Large intestine (tissue), 3 donors: ENCODE measurements around the gene B4GALNT1. TPM values are rescaled to one million over a fixed set of nuclear protein-coding genes. Genes with fewer than 3 reads are reported as not detected.
A peak's percentile ranks its signal among the peaks of the same experiment; 100 is the strongest.

ENCODE experiments used
- DNase-seq, 2 donors: peaks; one replicate each; pipeline versions ENCODE4 v3.0.0 to v3.0.0-alpha.2; 2013
- H3K27ac ChIP-seq: one replicate; pipeline ENCODE4 v1.5.1; 2013; ENCODE audit warnings: low read length
- H3K27me3 ChIP-seq: 2 replicates; pipeline ENCODE4 v1.6.1; 2013; ENCODE audit warnings: low read length; ENCODE audit not compliant: control insufficient read depth, insufficient read depth
- H3K36me3 ChIP-seq: 2 replicates; pipeline ENCODE4 v1.6.1; 2013; ENCODE audit warnings: low read length; ENCODE audit not compliant: control insufficient read depth, insufficient read depth
- H3K4me1 ChIP-seq: one replicate; pipeline ENCODE4 v1.6.1; 2013; ENCODE audit warnings: low read length; ENCODE audit not compliant: control insufficient read depth, insufficient read depth
- H3K4me3 ChIP-seq: one replicate; pipeline ENCODE4 v1.5.1; 2013; ENCODE audit warnings: low read length
- H3K9me3 ChIP-seq: one replicate; pipeline ENCODE4 v1.6.1; 2013; ENCODE audit warnings: mild to moderate bottlenecking, low read depth, low read length, moderate library complexity; ENCODE audit not compliant: control insufficient read depth
- WGBS: methylation state at CpG from one replicate; pipeline ENCODE4 v1.1.5; 2013; ENCODE audit warnings: low lambda C conversion rate; ENCODE audit not compliant: insufficient coverage; 5-methylcytosine and 5-hydroxymethylcytosine counted together
- polyA plus RNA-seq: library from polyadenylated mRNA; unstranded; fragments of 120-200 nt; gene quantifications from one replicate; pipeline ENCODE4 v1.2.1, GENCODE V29; 2013

Gene B4GALNT1
- polyA plus RNA-seq, 1 donor, result 2.4 TPM

- Histone ChIP-seq H3K4me1 (peaks cover 24% of the 10 kb centered on the region), H3K36me3 (peaks cover 7% of the 10 kb centered on the region), H3K27ac (no peak overlapping the region), H3K4me3 (no peak overlapping the region), H3K27me3 (peaks cover 35% of the 10 kb centered on the region), H3K9me3 (no peaks in the 10 kb centered on the region)
- DNase-seq, result no peak
- no CpG with 5 or more reads among the region's 11 CpGs for WGBS
These were observed 26.2 kb downstream of the B4GALNT1 start for GRCh38 chr12:57606821-57607220.

DNA sequence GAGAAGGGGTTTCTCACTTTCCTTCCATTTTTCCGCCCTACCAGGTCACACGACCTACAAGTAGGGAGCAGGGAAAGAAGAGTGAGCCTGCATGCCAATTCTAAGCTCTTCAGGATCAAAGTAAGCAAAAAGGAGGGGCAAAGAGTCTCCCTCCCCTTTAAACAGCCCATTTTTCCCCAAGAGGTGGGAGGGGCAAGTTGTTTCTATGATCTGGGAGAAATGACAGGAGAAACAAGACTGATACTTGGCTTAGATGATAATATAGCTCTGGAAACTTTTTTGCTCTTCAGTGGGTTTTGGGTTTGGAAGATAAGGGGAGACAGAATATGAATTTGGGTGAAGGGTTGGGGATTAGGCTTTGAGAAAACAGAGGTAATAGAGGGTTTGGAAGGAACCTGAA, 26.6 kb downstream of the B4GALNT1 start:
- Histone ChIP-seq H3K27ac (no peak overlapping the region), H3K4me1 (peaks cover 24% of the 10 kb centered on the region), H3K9me3 (no peaks in the 10 kb centered on the region), H3K27me3 (peaks cover 32% of the 10 kb centered on the region), H3K4me3 (no peak overlapping the region), H3K36me3 (peaks cover 8% of the 10 kb centered on the region)
- DNase-seq, result no peak
- no CpG with 5 or more reads among the region's 2 CpGs for whole genome bisulfite sequencing

DNA sequence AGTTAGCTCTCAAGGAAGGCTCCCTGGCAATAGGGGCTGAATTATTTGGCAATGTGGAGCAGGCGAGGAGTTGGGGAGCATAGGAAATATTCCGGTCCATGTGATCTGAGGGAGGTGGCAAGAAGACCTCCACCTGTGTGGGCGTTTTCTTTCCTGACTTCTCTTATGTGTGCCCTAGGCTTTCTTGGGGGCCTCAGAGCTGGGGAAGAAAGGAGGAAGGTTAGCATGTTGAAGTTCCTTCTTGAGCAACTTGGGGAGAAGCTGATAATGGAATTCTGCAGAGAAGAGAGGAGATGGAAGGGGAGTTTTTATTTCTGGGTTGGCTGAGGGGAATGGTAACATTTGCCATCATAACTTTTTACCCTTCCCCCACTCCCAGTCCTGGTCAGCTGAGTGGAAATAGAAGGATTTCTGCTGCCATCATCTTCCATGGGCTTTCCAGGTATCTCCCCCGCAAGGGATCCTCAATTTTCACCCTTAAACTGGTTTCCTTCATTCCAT, 27.1 kb downstream of the B4GALNT1 start:
- DNase-seq, result no peak
- Histone ChIP-seq H3K4me3 (no peak overlapping the region), H3K9me3 (no peaks in the 10 kb centered on the region), H3K27me3 (peaks cover 27% of the 10 kb centered on the region), H3K4me1 (peaks cover 21% of the 10 kb centered on the region), H3K36me3 (peaks cover 12% of the 10 kb centered on the region), H3K27ac (no peak overlapping the region)
- WGBS, result 67% methylated on average over 1 of the region's 4 CpGs

GRCh38 chr12:57604992-57605810, 27.8 kb downstream of the B4GALNT1 start:
- H3K4me1 ChIP-seq, result peaks cover 16% of the 10 kb centered on the region
- H3K4me3 ChIP-seq, result peak overlapping the region; percentile 71
- H3K27me3 ChIP-seq, result peaks cover 20% of the 10 kb centered on the region
- DNase-seq, result peak in 1 of 2 donors; percentile 64
- no peaks in the 10 kb centered on the region for H3K9me3 ChIP-seq
- WGBS, result no CpG with 5 or more reads among the region's 25 CpGs
- no peak overlapping the region for H3K27ac ChIP-seq
- H3K36me3 ChIP-seq, result peaks cover 18% of the 10 kb centered on the region

GRCh38 chr12:57604454-57604991, 28.5 kb downstream of the B4GALNT1 start, which contains the start of gene DTX3:
Gene DTX3, plus strand, starts transcription at chr12:57604824. Its CDS starts 1,694 bp downstream, at chr12:57606518.
- DNase-seq, result peak in 1 of 2 donors; percentile 50
- Histone ChIP-seq H3K9me3 (no peaks in the 10 kb centered on the region), H3K27ac (peak within 1 kb of the TSS; percentile 54), H3K4me1 (peaks cover 16% of the 10 kb centered on the region), H3K27me3 (peaks cover 14% of the 10 kb centered on the region), H3K4me3 (peak within 1 kb of the TSS; percentile 71), H3K36me3 (peaks cover 22% of the 10 kb centered on the region)
- WGBS, result no CpG with 5 or more reads among the region's 36 CpGs

GRCh38 chr12:57603815-57604453, 29.1 kb downstream of the B4GALNT1 start:
- DNase-seq, result peak in 1 of 2 donors; percentile 41

GRCh38 chr12:57603324-57603723, 29.7 kb downstream of the B4GALNT1 start:
- no CpG with 5 or more reads among the region's 2 CpGs for WGBS
- Histone ChIP-seq H3K9me3 (no peaks in the 10 kb centered on the region), H3K27me3 (peaks cover 9% of the 10 kb centered on the region), H3K4me1 (peaks cover 16% of the 10 kb centered on the region), H3K4me3 (no peak overlapping the region), H3K36me3 (peaks cover 30% of the 10 kb centered on the region), H3K27ac (peak overlapping the region; percentile 2)
- DNase-seq, result no peak

More at GRCh38 chr12:57603815-57604453, 29.1 kb downstream of the B4GALNT1 start:
- Histone ChIP-seq H3K36me3 (peaks cover 27% of the 10 kb centered on the region), H3K9me3 (no peaks in the 10 kb centered on the region), H3K27me3 (peaks cover 11% of the 10 kb centered on the region), H3K4me3 (peak overlapping the region; percentile 71), H3K27ac (peak overlapping the region; percentile 54), H3K4me1 (peaks cover 16% of the 10 kb centered on the region)
- 8% methylated on average over 1 of the region's 6 CpGs for WGBS

GRCh38 chr12:57602544-57602943, 30.5 kb downstream of the B4GALNT1 start:
- no peak for DNase-seq
- peaks cover 16% of the 10 kb centered on the region for H3K4me1 ChIP-seq
- no peak overlapping the region for H3K27ac ChIP-seq
- no peak overlapping the region for H3K4me3 ChIP-seq
- H3K27me3 ChIP-seq, result peaks cover 9% of the 10 kb centered on the region
- peaks cover 33% of the 10 kb centered on the region for H3K36me3 ChIP-seq
- H3K9me3 ChIP-seq, result no peaks in the 10 kb centered on the region

GRCh38 chr12:57600395-57600794, 32.6 kb downstream of the B4GALNT1 start:
- WGBS, result no CpG with 5 or more reads among the region's 2 CpGs
- no peak overlapping the region for H3K4me3 ChIP-seq
- H3K27me3 ChIP-seq, result peaks cover 9% of the 10 kb centered on the region
- H3K36me3 ChIP-seq, result peaks cover 45% of the 10 kb centered on the region
- no peak for DNase-seq
- peaks cover 13% of the 10 kb centered on the region for H3K4me1 ChIP-seq
- no peaks in the 10 kb centered on the region for H3K9me3 ChIP-seq
- H3K27ac ChIP-seq, result no peak overlapping the region

- Histone ChIP-seq H3K9me3 (no peaks in the 10 kb centered on the region), H3K4me1 (peaks cover 8% of the 10 kb centered on the region), H3K27ac (no peak overlapping the region), H3K4me3 (no peak overlapping the region), H3K36me3 (peaks cover 18% of the 10 kb centered on the region), H3K27me3 (peaks cover 2% of the 10 kb centered on the region)
- whole genome bisulfite sequencing, result no CpG with 5 or more reads among the region's 4 CpGs
- no peak for DNase-seq
These were observed 39.8 kb downstream of the B4GALNT1 start for GRCh38 chr12:57593187-57593586.
